GM20000 (cell line): ENCODE results near the gene LRMDA.

ENCODE experiments used
- DNase-seq: peaks from one replicate; pipeline ENCODE4 v3.0.0; 2012; ENCODE audit warnings: low spot score
- CTCF ChIP-seq: IDR thresholded peaks from 2 replicates; pipeline ENCODE4 v1.5.1; 2012; ENCODE audit warnings: mild to moderate bottlenecking, control low read depth; ENCODE audit errors: extremely low read depth, missing control alignments

LRMDA gene

GRCh38 chr10:76436401-76436811 is 1005.0 kb downstream of the LRMDA start:
- TF ChIP-seq CTCF, result no peak
- DNase-seq, result no peak

GRCh38 chr10:76436981-76437380 is 1005.6 kb downstream of the LRMDA start:
- TF ChIP-seq CTCF, result no peak
- DNase-seq, result no peak

GRCh38 chr10:76440426-76440825 is 1009.0 kb downstream of the LRMDA start:
- no peak for DNase-seq
- TF ChIP-seq CTCF, result no peak

- no peak for TF ChIP-seq CTCF
- no peak for DNase-seq
Observed at GRCh38 chr10:76442113-76442512, 1010.7 kb downstream of the LRMDA start.

- no peak for DNase-seq
- TF ChIP-seq CTCF, result no peak
Observed at GRCh38 chr10:76444034-76444800, 1012.8 kb downstream of the LRMDA start.

- TF ChIP-seq CTCF, result no peak
- no peak for DNase-seq
Observed at GRCh38 chr10:76447578-76447977, 1016.2 kb downstream of the LRMDA start.

GRCh38 chr10:76451911-76452310 is 1020.5 kb downstream of the LRMDA start:
- TF ChIP-seq CTCF, result no peak
- DNase-seq, result no peak
